ENCODE data around the gene TBC1D4. TPM values are rescaled to one million over a fixed set of nuclear protein-coding genes. Genes with fewer than 3 reads are reported as not detected.

Gene TBC1D4
- total and polyA plus RNA-seq, 2 experiments from 2014 or later, result 18.7 to 38.2 TPM

DNA sequence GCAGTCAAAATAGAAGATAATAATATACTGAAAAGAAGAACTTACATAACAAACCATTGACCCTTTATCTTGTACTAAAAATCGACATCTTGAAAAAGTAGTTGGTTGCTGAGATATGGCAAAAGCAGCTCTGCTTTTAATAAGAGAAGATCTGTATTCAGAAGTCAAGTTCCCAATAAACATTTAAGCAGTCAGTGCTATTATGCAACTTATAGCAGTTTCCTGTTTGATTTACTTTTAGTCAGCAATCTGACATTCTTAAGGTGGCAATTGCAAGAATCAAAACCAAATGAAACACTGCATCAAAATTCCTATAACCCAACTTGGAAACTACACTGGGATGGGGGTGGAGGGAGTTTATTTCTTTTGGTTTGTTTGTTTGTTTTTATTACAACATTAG, 165.5 kb downstream of the TBC1D4 start:
- Histone ChIP-seq H3K4me1 (ENCODE audit: insufficient read depth) (peaks cover 4% of the 10 kb centered on the region; the same call in 1 of the 2 replicates), H3K79me2 (replicated peaks; ENCODE audit: insufficient read depth) (no peaks in the 10 kb centered on the region), H3K4me3 (no peak overlapping the region), H3F3A (replicated peaks; ENCODE audit: low read depth) (no peaks in the 10 kb centered on the region), H3K36me3 (ENCODE audit: insufficient read depth) (no peaks in the 10 kb centered on the region), H3K9me2 (ENCODE audit: insufficient read depth) (no peaks in the 10 kb centered on the region), H4K20me1 (replicated peaks; ENCODE audit: insufficient read depth) (no peaks in the 10 kb centered on the region; the same call in 1 of the 2 replicates), H3K27ac (ENCODE audit: low read depth) (no peak overlapping the region), H2AFZ (no peak overlapping the region), H3K4me2 (no peak overlapping the region), H3K27me3 (ENCODE audit: insufficient read depth) (no peaks in the 10 kb centered on the region)
- Mint-ChIP-seq H3K9me3 (no peaks in the 10 kb centered on the region), H3K27ac (no peak overlapping the region), H3K4me1 (peaks cover 9% of the 10 kb centered on the region), H3K36me3 (ENCODE audit: low read depth) (peaks cover under 1% of the 10 kb centered on the region; the same call in 1 of the 3 replicates), H3K4me3 (no peak overlapping the region), H3K27me3 (ENCODE audit: insufficient read depth, low read depth, poor library complexity) (no peaks in the 10 kb centered on the region)
- DNase-seq (ENCODE audit: low spot score) (no peak), ATAC-seq (no peak)
- TF ChIP-seq JUNB (IDR thresholded peaks at IDR 0.05; ENCODE audit: unreplicated experiment) (no peak), POLR2AphosphoS5 (IDR thresholded peaks at IDR 0.05; ENCODE audit: low read depth) (no peak), ZNF331 (CRISPR knock-in tag; IDR thresholded peaks at IDR 0.05; ENCODE audit: low read depth) (no peak), EZH2phosphoT487 (IDR thresholded peaks at IDR 0.05; ENCODE audit: unreplicated experiment) (no peak), ZNF114 (CRISPR knock-in tag; IDR thresholded peaks at IDR 0.05) (no peak), NANOG (IDR thresholded peaks at IDR 0.05; ENCODE audit: borderline replicate concordance) (no peak), CREB1 (CRISPR knock-in tag; IDR thresholded peaks at IDR 0.05; ENCODE audit: low read depth) (no peak), STAT1 (IDR thresholded peaks at IDR 0.05; ENCODE audit: unreplicated experiment) (no peak), EZH2 (IDR thresholded peaks at IDR 0.05; ENCODE audit: low read depth, unreplicated experiment) (no peak)
- TF ChIP-seq, protein P1, sequence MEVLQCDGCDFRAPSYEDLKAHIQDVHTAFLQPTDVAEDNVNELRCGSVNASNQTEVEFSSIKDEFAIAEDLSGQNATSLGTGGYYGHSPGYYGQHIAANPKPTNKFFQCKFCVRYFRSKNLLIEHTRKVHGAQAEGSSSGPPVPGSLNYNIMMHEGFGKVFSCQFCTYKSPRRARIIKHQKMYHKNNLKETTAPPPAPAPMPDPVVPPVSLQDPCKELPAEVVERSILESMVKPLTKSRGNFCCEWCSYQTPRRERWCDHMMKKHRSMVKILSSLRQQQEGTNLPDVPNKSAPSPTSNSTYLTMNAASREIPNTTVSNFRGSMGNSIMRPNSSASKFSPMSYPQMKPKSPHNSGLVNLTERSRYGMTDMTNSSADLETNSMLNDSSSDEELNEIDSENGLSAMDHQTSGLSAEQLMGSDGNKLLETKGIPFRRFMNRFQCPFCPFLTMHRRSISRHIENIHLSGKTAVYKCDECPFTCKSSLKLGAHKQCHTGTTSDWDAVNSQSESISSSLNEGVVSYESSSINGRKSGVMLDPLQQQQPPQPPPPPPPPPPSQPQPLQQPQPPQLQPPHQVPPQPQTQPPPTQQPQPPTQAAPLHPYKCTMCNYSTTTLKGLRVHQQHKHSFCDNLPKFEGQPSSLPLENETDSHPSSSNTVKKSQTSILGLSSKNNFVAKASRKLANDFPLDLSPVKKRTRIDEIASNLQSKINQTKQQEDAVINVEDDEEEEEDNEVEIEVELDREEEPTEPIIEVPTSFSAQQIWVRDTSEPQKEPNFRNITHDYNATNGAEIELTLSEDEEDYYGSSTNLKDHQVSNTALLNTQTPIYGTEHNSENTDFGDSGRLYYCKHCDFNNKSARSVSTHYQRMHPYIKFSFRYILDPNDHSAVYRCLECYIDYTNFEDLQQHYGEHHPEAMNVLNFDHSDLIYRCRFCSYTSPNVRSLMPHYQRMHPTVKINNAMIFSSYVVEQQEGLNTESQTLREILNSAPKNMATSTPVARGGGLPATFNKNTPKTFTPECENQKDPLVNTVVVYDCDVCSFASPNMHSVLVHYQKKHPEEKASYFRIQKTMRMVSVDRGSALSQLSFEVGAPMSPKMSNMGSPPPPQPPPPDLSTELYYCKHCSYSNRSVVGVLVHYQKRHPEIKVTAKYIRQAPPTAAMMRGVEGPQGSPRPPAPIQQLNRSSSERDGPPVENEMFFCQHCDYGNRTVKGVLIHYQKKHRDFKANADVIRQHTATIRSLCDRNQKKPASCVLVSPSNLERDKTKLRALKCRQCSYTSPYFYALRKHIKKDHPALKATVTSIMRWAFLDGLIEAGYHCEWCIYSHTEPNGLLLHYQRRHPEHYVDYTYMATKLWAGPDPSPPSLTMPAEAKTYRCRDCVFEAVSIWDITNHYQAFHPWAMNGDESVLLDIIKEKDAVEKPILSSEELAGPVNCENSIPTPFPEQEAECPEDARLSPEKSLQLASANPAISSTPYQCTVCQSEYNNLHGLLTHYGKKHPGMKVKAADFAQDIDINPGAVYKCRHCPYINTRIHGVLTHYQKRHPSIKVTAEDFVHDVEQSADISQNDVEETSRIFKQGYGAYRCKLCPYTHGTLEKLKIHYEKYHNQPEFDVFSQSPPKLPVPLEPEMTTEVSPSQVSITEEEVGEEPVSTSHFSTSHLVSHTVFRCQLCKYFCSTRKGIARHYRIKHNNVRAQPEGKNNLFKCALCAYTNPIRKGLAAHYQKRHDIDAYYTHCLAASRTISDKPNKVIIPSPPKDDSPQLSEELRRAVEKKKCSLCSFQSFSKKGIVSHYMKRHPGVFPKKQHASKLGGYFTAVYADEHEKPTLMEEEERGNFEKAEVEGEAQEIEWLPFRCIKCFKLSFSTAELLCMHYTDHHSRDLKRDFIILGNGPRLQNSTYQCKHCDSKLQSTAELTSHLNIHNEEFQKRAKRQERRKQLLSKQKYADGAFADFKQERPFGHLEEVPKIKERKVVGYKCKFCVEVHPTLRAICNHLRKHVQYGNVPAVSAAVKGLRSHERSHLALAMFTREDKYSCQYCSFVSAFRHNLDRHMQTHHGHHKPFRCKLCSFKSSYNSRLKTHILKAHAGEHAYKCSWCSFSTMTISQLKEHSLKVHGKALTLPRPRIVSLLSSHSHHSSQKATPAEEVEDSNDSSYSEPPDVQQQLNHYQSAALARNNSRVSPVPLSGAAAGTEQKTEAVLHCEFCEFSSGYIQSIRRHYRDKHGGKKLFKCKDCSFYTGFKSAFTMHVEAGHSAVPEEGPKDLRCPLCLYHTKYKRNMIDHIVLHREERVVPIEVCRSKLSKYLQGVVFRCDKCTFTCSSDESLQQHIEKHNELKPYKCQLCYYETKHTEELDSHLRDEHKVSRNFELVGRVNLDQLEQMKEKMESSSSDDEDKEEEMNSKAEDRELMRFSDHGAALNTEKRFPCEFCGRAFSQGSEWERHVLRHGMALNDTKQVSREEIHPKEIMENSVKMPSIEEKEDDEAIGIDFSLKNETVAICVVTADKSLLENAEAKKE (CRISPR knock-in tag; IDR thresholded peaks at IDR 0.05), result no peak
- TF ChIP-seq, protein P2, sequence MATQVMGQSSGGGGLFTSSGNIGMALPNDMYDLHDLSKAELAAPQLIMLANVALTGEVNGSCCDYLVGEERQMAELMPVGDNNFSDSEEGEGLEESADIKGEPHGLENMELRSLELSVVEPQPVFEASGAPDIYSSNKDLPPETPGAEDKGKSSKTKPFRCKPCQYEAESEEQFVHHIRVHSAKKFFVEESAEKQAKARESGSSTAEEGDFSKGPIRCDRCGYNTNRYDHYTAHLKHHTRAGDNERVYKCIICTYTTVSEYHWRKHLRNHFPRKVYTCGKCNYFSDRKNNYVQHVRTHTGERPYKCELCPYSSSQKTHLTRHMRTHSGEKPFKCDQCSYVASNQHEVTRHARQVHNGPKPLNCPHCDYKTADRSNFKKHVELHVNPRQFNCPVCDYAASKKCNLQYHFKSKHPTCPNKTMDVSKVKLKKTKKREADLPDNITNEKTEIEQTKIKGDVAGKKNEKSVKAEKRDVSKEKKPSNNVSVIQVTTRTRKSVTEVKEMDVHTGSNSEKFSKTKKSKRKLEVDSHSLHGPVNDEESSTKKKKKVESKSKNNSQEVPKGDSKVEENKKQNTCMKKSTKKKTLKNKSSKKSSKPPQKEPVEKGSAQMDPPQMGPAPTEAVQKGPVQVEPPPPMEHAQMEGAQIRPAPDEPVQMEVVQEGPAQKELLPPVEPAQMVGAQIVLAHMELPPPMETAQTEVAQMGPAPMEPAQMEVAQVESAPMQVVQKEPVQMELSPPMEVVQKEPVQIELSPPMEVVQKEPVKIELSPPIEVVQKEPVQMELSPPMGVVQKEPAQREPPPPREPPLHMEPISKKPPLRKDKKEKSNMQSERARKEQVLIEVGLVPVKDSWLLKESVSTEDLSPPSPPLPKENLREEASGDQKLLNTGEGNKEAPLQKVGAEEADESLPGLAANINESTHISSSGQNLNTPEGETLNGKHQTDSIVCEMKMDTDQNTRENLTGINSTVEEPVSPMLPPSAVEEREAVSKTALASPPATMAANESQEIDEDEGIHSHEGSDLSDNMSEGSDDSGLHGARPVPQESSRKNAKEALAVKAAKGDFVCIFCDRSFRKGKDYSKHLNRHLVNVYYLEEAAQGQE (IDR thresholded peaks at IDR 0.05; ENCODE audit: unreplicated experiment), result no peak
- TF ChIP-seq, protein P3, sequence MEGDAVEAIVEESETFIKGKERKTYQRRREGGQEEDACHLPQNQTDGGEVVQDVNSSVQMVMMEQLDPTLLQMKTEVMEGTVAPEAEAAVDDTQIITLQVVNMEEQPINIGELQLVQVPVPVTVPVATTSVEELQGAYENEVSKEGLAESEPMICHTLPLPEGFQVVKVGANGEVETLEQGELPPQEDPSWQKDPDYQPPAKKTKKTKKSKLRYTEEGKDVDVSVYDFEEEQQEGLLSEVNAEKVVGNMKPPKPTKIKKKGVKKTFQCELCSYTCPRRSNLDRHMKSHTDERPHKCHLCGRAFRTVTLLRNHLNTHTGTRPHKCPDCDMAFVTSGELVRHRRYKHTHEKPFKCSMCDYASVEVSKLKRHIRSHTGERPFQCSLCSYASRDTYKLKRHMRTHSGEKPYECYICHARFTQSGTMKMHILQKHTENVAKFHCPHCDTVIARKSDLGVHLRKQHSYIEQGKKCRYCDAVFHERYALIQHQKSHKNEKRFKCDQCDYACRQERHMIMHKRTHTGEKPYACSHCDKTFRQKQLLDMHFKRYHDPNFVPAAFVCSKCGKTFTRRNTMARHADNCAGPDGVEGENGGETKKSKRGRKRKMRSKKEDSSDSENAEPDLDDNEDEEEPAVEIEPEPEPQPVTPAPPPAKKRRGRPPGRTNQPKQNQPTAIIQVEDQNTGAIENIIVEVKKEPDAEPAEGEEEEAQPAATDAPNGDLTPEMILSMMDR (conservative IDR thresholded peaks at IDR 0.05; ENCODE audit: low read depth in 2 of 2), result no peak
- TF ChIP-seq, protein P4, sequence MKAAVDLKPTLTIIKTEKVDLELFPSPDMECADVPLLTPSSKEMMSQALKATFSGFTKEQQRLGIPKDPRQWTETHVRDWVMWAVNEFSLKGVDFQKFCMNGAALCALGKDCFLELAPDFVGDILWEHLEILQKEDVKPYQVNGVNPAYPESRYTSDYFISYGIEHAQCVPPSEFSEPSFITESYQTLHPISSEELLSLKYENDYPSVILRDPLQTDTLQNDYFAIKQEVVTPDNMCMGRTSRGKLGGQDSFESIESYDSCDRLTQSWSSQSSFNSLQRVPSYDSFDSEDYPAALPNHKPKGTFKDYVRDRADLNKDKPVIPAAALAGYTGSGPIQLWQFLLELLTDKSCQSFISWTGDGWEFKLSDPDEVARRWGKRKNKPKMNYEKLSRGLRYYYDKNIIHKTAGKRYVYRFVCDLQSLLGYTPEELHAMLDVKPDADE (IDR thresholded peaks at IDR 0.05), result no peak
